Adipocyte (in vitro differentiated cells): ENCODE measurements around the gene TNS1.
A peak's percentile ranks its signal among the peaks of the same experiment; 100 is the strongest.

Source experiments
- DNase-seq: peaks from one replicate; pipeline ENCODE4 v3.0.0-alpha.2; 2015; ENCODE audit warnings: low read depth
- H3K27me3 ChIP-seq: replicated peaks from 2 replicates; pipeline ENCODE4 v1.7.0; 2013; ENCODE audit warnings: mild to moderate bottlenecking, low read length, moderate library complexity; ENCODE audit not compliant: control insufficient read depth, insufficient read depth
- H3K36me3 ChIP-seq: 2 replicates; pipeline ENCODE4 v1.7.0; 2013; ENCODE audit warnings: low read length, mild to moderate bottlenecking, moderate library complexity; ENCODE audit not compliant: control insufficient read depth, insufficient read depth, severe bottlenecking
- H3K4me1 ChIP-seq: 2 replicates; pipeline ENCODE4 v1.7.0; 2013; ENCODE audit warnings: mild to moderate bottlenecking, low read length, moderate library complexity; ENCODE audit not compliant: control insufficient read depth, insufficient read depth
- H3K4me3 ChIP-seq: 2 replicates; pipeline ENCODE4 v1.7.0; 2013; ENCODE audit warnings: mild to moderate bottlenecking, low read length, moderate library complexity
- H3K9ac ChIP-seq: 2 replicates; pipeline ENCODE4 v1.7.0; 2013; ENCODE audit warnings: mild to moderate bottlenecking, low read length, moderate library complexity
- H3K9me3 ChIP-seq: 2 replicates; pipeline ENCODE4 v1.7.0; 2013; ENCODE audit warnings: mild to moderate bottlenecking, low read length, moderate library complexity; ENCODE audit not compliant: control insufficient read depth

TNS1 gene

DNA sequence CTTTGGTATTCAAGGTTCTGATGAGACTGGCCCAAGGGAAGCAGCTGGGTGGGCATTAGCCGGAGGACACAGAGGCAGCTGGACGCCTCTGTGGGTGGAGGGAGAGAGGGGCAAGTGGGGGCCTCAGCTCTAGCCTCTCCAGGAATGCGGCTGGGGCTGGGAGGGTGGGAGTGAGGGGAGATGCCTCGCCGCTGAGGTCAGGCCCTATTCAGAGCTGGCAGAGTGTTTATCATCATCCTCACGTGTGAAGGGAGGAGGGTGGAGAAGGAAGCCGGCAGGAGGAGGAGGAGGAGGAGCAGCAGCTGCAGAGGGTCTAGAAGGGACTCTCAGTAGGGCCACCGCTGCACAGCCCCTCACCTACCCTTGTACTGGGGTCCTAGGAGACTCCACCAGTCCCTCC is 43.1 kb downstream of the TNS1 start:
- Histone ChIP-seq H3K4me1 (peaks cover 28% of the 10 kb centered on the region), H3K36me3 (peaks cover 52% of the 10 kb centered on the region), H3K9ac (no peak overlapping the region), H3K27me3 (no peaks in the 10 kb centered on the region), H3K9me3 (no peaks in the 10 kb centered on the region), H3K4me3 (no peak overlapping the region)
- no peak for DNase-seq

DNA sequence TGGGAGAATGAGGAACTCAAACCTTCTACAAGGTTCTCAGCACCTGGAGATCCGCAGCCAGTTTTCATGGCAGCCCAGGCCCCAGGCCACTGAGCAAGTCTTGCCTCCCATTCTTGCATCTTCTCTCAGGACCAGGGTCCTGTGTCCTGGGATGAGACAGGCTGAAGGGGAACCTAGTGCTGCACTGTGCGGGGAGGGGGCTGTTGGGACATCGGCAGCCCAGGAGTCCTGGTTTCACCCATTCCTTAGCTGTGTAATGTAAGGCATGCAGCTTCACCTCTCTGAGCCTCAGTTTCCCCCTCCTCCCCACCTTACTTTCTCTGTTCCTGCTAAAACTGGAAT is 43.9 kb downstream of the TNS1 start:
- H3K27me3 ChIP-seq, result no peaks in the 10 kb centered on the region
- peaks cover 28% of the 10 kb centered on the region for H3K4me1 ChIP-seq
- H3K36me3 ChIP-seq, result peaks cover 45% of the 10 kb centered on the region
- H3K9me3 ChIP-seq, result no peaks in the 10 kb centered on the region
- no peak overlapping the region for H3K9ac ChIP-seq
- no peak for DNase-seq
- no peak overlapping the region for H3K4me3 ChIP-seq

DNA sequence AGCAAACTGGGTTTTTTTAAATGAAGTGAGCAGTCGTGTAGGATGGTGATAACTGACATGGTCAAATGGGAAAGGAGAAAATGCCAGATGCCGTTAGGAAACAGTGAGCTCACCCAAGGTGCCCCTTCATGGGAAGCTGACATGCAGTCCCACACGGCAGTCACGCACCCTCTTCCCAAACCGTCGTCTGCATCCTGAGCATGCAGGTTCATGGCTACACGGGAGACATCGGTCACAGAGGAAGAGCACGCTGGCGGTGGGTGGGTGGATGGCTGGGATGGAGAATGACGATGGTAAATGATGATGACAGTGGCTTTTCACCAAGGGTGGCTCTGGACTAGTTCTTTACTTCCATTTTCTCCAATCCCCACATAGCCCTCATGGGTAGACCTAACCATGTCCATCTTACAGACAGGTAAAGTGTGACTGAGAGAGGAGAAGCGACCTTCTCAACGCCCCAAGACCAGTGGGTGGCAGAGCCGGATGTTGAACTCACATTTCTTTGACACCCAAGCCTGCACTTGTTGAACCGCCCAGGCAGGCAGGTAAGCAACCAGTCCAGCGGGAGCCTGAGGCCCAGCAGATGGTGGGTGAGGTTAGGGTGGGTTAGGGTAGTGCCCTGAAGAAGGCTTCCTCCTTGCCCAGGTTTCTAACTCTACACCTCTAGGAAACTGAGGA is 44.5 kb downstream of the TNS1 start:
- Histone ChIP-seq H3K36me3 (peaks cover 45% of the 10 kb centered on the region), H3K9me3 (no peaks in the 10 kb centered on the region), H3K27me3 (no peaks in the 10 kb centered on the region), H3K4me1 (peaks cover 31% of the 10 kb centered on the region), H3K4me3 (no peak overlapping the region), H3K9ac (no peak overlapping the region)
- no peak for DNase-seq

DNA sequence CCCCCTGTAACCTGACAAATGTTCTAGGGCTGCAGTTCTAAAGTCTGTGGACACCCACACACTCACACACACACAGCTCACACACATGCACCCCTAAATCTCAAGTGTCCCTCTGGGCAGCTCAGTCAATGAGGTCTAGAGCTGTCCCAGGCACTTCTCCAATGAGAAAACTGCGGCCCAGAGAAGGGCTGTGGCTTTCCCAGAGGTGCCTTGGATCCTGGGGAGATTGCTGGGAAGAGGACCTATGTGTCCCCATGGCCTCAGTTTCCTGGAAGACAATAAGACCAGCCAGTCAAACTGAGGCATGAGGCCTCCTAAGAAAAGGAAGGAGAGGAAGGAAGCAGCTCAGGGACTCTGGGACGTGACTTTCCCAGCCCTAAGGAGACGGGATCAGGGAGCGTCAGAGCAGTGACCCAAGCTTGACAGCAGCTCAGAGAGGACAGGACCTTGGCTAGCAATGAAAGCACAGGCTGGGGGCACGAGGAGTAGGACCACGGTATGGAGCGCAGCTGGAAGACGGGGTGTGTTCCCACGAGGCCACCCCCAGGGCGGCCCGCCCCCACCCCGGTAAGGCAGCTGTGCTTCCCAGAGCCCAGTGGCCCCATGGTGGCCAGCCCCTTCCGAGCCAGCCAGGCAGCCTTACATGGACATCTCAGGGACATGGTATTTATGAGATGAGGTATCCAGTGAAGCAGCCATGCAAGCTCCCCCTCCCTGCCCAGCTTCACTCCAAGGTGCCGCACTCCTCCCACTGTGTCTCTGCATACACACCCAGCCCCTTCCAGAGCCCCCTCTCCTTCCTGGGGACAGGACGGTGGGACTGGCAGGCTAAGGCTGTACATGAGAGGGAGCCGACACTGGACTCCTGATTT is 46.0 kb downstream of the TNS1 start:
- H3K9me3 ChIP-seq, result no peaks in the 10 kb centered on the region
- DNase-seq, result no peak
- H3K4me1 ChIP-seq, result peaks cover 35% of the 10 kb centered on the region

DNA sequence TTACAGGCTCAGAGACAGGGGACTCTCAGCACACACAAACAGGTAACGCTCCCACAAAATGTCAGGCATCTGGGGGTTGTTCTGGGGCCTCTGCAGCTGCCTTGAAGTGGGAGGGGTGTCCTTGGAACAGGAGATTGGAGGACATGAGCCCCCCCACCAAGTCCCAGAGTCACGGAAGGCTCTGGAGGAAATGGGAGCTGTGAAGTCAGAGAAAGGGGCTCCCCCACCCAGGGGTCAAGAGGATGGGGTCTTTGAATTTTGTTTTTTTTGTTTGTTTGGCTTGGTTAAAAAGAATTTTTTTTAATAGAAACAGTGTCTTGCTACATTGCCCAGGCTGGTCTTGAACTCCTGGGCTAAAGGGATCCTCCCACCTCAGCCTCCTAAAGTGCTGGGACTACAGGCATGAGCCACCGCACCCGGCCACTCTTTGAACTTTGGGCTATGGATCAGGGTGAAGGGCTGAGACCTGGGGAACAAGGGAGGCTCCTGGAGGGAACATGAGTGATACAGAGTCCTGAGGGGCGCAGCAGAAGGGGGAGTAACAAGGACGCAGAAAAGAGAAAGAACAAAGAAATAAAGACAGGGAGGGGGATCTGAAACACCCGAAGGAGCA is 46.8 kb downstream of the TNS1 start:
- H3K9ac ChIP-seq, result no peak overlapping the region
- no peaks in the 10 kb centered on the region for H3K27me3 ChIP-seq
- no peak for DNase-seq
- H3K4me3 ChIP-seq, result no peak overlapping the region
- H3K36me3 ChIP-seq, result peaks cover 42% of the 10 kb centered on the region
- no peaks in the 10 kb centered on the region for H3K9me3 ChIP-seq
- H3K4me1 ChIP-seq, result peaks cover 44% of the 10 kb centered on the region

More for the DNA sequence above, 46.0 kb downstream of the TNS1 start:
- H3K27me3 ChIP-seq, result no peaks in the 10 kb centered on the region
- H3K36me3 ChIP-seq, result peaks cover 51% of the 10 kb centered on the region
- no peak overlapping the region for H3K4me3 ChIP-seq
- H3K9ac ChIP-seq, result peak overlapping the region; percentile 7

DNA sequence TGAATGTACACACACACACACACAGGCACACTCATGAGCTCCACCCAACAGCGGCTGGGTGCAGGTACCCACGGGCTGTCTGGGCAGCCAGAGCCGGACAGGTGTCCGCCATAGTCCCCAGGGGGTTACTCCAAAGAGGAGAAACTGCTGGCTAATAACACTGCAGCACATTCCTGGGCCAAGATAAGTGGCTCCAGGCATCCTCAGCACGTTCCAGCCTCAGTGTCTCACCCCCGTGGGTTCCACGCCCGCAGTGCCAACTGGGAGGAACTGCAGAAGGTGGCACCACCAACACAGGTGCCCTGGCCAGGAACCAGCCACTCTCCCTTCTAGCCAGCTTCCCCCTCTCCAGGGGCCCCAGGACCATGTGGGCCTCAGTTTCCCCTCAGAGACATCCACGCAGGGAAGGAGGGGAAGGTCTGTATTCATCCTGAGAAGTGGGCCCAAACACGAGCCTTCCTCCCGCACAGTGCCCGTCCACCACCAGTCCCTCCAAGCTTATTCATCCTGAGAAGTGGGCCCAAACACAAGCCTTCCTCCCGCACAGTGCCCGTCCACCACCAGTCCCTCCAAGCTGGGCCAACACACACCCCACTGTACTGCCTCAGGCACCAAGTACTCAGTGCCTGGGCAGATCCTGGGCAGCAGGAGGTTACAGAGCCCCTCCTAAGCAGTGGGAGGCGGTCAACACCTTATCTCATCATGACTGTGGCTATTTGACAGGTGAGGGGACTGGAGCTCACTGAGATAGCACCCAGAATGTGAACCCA is 47.6 kb downstream of the TNS1 start:
- peaks cover 39% of the 10 kb centered on the region for H3K36me3 ChIP-seq

DNA sequence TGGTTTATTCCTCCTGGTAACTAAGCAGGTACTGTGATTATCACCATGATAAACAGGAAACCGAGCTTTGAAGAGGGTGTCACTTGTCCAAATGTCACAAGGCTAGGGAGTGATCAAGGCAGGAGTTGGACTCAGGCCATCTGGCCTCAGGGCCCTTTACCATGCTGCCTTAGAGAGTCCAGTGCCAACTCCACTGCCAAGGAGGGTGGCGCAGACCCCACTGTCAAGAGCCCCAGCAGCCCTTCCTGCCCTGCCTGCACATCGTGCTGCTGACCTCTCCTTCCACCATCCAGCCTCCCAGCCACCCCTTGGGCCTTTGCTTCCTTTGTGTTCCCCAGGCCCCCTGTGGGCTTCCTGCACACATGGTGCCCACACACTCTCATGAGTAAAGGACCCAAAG is 48.3 kb downstream of the TNS1 start:
- Histone ChIP-seq H3K27me3 (no peaks in the 10 kb centered on the region), H3K9me3 (no peaks in the 10 kb centered on the region), H3K4me1 (peaks cover 56% of the 10 kb centered on the region), H3K9ac (no peak overlapping the region), H3K36me3 (peaks cover 36% of the 10 kb centered on the region), H3K4me3 (no peak overlapping the region)
- no peak for DNase-seq

More for the DNA sequence above, 47.6 kb downstream of the TNS1 start:
- no peak overlapping the region for H3K9ac ChIP-seq
- no peaks in the 10 kb centered on the region for H3K27me3 ChIP-seq
- no peak overlapping the region for H3K4me3 ChIP-seq
- DNase-seq, result no peak
- no peaks in the 10 kb centered on the region for H3K9me3 ChIP-seq
- H3K4me1 ChIP-seq, result peaks cover 50% of the 10 kb centered on the region

DNA sequence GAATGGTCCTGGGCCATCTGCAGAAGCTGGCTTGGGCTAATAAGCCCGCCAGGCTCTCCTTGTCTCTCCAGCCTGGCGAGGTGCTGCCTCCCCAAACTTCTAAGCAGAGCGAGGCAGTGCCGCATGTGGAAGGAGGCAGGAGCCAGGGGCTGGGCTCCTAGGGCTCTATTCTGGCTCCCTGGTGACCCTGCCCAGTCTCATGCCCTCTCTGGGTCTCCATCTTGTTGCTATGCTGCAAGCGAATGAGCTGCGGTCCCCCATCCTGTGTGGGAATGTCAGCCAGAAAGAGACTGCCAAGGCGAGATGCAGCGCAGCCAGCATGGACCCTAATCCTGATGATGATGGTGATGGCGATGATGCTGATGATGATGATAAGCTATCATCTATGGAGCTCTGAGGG is 48.7 kb downstream of the TNS1 start:
- H3K4me1 ChIP-seq, result peaks cover 60% of the 10 kb centered on the region
- no peaks in the 10 kb centered on the region for H3K9me3 ChIP-seq
- H3K27me3 ChIP-seq, result no peaks in the 10 kb centered on the region
- peaks cover 33% of the 10 kb centered on the region for H3K36me3 ChIP-seq
- peak overlapping the region; percentile 53 for H3K9ac ChIP-seq
- no peak for DNase-seq
- no peak overlapping the region for H3K4me3 ChIP-seq

DNA sequence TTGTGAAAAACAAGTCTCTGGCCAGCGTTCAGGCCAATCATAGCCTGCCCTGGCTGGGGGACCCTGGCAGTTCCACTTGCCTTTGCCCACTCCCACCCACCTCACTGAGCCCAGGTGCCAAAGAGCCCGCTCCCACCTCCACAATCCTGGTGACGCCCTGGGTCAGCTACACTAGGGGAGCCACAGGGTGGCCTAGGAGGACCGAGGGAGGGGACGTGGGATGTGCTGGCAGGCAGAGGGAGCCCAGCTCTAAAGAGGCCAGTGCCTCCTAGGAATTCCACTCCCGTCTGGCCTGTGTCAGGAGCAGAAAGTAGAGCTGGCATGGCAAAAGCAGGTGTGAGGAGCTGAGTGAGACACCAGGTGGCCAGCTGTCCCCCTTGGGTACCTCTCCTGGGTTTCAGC is 49.3 kb downstream of the TNS1 start:
- DNase-seq, result no peak
- H3K4me1 ChIP-seq, result peaks cover 65% of the 10 kb centered on the region
- peaks cover 29% of the 10 kb centered on the region for H3K36me3 ChIP-seq
- H3K27me3 ChIP-seq, result no peaks in the 10 kb centered on the region
- H3K9me3 ChIP-seq, result no peaks in the 10 kb centered on the region
- H3K4me3 ChIP-seq, result no peak overlapping the region
- peak overlapping the region; percentile 53 for H3K9ac ChIP-seq

DNA sequence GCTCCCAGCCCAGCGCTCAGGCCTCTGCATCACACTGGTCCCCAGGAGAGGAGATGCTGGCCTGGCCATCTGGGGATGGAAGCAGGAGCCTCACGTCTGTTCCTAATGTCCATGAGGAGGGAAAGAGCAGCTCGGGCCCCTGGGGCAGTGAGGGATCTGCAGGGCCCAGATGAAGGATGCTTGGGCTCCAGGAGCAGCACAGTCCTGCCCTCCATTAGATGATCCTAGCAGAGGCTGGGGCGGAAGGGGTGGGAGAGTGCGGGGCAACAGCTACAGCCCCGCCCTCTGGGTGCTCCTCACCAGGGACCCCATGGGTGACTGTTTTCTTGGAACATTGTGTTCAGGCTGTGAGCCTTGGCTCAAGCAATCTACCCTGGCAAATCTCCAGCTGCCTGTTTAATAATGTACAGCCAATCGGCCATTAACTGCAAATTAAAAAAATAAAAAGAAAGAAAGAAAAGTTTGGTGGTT is 49.7 kb downstream of the TNS1 start:
- Histone ChIP-seq H3K9me3 (no peaks in the 10 kb centered on the region), H3K4me1 (peaks cover 70% of the 10 kb centered on the region), H3K9ac (no peak overlapping the region), H3K36me3 (peaks cover 24% of the 10 kb centered on the region), H3K27me3 (no peaks in the 10 kb centered on the region), H3K4me3 (no peak overlapping the region)
- no peak for DNase-seq

DNA sequence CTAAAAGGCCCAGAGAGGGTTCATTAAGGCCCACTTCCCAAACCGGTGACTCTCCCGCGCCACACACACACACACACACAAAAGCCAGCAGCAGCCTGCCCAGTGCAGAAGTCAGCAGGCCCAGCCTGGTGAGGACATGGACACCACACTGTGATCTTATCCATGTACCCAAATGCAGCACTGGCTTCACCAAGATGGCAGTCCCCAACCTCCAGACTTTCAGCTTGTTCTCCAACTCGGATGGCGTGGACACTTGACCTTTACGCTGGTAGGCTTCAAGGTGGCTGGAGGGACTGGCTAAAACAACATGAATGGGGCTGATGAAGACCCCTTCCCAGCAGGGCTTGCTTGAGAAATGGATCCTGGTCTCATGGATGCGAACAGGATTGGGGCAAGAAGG is 50.4 kb downstream of the TNS1 start:
- Histone ChIP-seq H3K4me3 (no peak overlapping the region), H3K27me3 (no peaks in the 10 kb centered on the region), H3K9me3 (no peaks in the 10 kb centered on the region), H3K4me1 (peaks cover 73% of the 10 kb centered on the region), H3K9ac (no peak overlapping the region), H3K36me3 (peaks cover 18% of the 10 kb centered on the region)
- DNase-seq, result no peak
